ENCODE data around the gene RSPO4.

DNA sequence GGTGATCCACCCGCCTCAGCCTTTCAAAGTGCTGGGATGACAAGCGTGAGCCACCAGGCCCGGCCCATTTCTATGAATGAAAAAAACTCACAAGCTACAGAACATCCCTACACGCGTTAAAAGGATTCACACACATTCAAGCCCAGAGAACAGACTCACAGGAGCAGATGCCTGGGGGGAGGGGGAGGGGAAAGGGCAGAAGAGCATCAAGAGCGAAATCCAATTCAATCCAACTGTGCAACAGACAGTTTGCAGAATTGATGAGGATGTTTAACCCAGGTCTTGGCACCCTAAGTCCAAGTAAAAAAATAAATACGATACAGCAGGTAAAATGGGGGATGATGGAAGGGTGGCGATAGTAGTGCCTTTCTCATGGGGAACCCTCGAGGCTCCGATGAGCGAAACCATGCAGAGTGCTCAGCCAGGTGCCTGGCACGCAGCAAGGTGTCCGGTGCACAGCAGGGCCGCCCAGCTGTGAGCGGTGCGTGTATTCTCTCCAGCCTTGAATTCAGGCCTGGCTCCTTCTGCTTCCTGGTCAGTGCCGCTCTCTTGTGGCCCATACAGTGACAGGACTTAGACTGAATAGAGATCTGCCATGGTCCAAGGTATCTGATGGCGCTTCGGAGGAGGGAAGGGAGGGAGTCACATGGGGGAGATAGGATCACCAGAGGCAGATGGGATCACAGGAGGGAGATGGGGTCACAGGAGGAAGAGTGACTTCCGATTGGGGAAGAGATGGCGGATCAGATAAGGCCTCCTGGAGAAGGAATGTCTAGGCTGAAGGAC lies 50.5 kb downstream of the RSPO4 start:
- TF ChIP-seq, protein P1, sequence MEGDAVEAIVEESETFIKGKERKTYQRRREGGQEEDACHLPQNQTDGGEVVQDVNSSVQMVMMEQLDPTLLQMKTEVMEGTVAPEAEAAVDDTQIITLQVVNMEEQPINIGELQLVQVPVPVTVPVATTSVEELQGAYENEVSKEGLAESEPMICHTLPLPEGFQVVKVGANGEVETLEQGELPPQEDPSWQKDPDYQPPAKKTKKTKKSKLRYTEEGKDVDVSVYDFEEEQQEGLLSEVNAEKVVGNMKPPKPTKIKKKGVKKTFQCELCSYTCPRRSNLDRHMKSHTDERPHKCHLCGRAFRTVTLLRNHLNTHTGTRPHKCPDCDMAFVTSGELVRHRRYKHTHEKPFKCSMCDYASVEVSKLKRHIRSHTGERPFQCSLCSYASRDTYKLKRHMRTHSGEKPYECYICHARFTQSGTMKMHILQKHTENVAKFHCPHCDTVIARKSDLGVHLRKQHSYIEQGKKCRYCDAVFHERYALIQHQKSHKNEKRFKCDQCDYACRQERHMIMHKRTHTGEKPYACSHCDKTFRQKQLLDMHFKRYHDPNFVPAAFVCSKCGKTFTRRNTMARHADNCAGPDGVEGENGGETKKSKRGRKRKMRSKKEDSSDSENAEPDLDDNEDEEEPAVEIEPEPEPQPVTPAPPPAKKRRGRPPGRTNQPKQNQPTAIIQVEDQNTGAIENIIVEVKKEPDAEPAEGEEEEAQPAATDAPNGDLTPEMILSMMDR (IDR thresholded peaks at IDR 0.05): no peak
- TF ChIP-seq POLR2A (IDR thresholded peaks at IDR 0.05): no peak

Measured in body of pancreas (tissue), 4 donors.